Measurements from ENCODE around the gene COL9A3. TPM values are rescaled to one million over a fixed set of nuclear protein-coding genes. Genes with fewer than 3 reads are reported as not detected.

COL9A3 gene
- total and polyA plus RNA-seq, 11 donors = 0.67 to 6.0 (median 2.0) TPM

GRCh38 chr20:62788607-62789006, 28.2 kb upstream of the COL9A3 start:
- 66 to 73% (median 67%) methylated on average over 9 to 15 of the region's 15 CpGs for WGBS, 4 donors
- H3K9me3 ChIP-seq = no peaks in the 10 kb centered on the region
- no peaks in the 10 kb centered on the region for H3K27me3 ChIP-seq
- no peak overlapping the region for H3K27ac ChIP-seq
- no peak overlapping the region for H3K4me3 ChIP-seq
- H3K4me1 ChIP-seq = peaks cover 0 to 13% (median 5%) of the 10 kb centered on the region in 12 donors
- ATAC-seq (no peak), DNase-seq (no peak)
- H3K36me3 ChIP-seq = no peaks in the 10 kb centered on the region
- intact Hi-C loops (cut with DNase I) = loop anchor here in 1 of 10 donors (10.0 kb wide), 1 partner anchor 284 kb away; no protein-coding TSS in a partner anchor
- no peak for TF ChIP-seq POLR2A (IDR thresholded peaks at IDR 0.05)
- TF ChIP-seq CTCF (IDR thresholded peaks at IDR 0.05) = no peak

- intact Hi-C loops (cut with DNase I) = loop anchor here (2.0 to 10.0 kb wide), 11 partner anchors 121 to 488 kb away; partner anchors contain the start of genes ADRM1 (in 2 of the 10) and CABLES2 (in 2 of the 10)
- DNase-seq = no peak
- TF ChIP-seq POLR2A (IDR thresholded peaks at IDR 0.05) (no peak), CTCF (IDR thresholded peaks at IDR 0.05) (no peak)
- 84 to 95% (median 92%) methylated on average over 12 of the region's 12 CpGs for WGBS, 4 donors
- Histone ChIP-seq H3K4me1 (peaks cover 0 to 24% (median 14%) of the 10 kb centered on the region in 12 donors), H3K36me3 (no peaks in the 10 kb centered on the region), H3K9me3 (no peaks in the 10 kb centered on the region), H3K4me3 (no peak overlapping the region), H3K27ac (no peak overlapping the region), H3K27me3 (no peaks in the 10 kb centered on the region)
- no peak for ATAC-seq
These were observed 26.8 kb upstream of the COL9A3 start for GRCh38 chr20:62790075-62790474.

- intact Hi-C loops (cut with DNase I) = loop anchor here (1.0 to 10.0 kb wide), 13 partner anchors 123 to 489 kb away; partner anchors contain the start of genes ADRM1 (in 2 of the 10) and CABLES2 (in 2 of the 10)
- Histone ChIP-seq H3K4me1 (peaks cover 0 to 35% (median 15%) of the 10 kb centered on the region in 12 donors), H3K27ac (no peak overlapping the region), H3K9me3 (no peaks in the 10 kb centered on the region), H3K36me3 (no peaks in the 10 kb centered on the region), H3K4me3 (no peak overlapping the region), H3K27me3 (no peaks in the 10 kb centered on the region)
- TF ChIP-seq CTCF (IDR thresholded peaks at IDR 0.05) (peak; percentile 84 to 94 (median 90)), POLR2A (IDR thresholded peaks at IDR 0.05) (no peak)
- ATAC-seq (peak in 2 of 4 donors; percentile 22 to 31), DNase-seq (peak; percentile 73 to 83 (median 79))
- WGBS, 4 donors = 30 to 39% (median 36%) methylated on average over 19 to 23 of the region's 23 CpGs
These were observed 25.3 kb upstream of the COL9A3 start for GRCh38 chr20:62791301-62792181.
